ENCODE measurements around the gene BLACAT1. TPM values are rescaled to one million over a fixed set of nuclear protein-coding genes. Genes with fewer than 3 reads are reported as not detected.

The BLACAT1 gene
- total RNA-seq, 5 donors from 2014 or later (not counting 1 experiment from before 2014, with no cell fraction given), result 0.16 to 0.60 (median 0.30) TPM; not detected in 2

GRCh38 chr1:205449254-205449749, 6.5 kb downstream of the BLACAT1 start:
- Mint-ChIP-seq H3K27ac (no peak overlapping the region), H3K4me3 (no peak overlapping the region), H3K4me1 (peaks cover 0 to 2% (median 1%) of the 10 kb centered on the region in 3 donors), H3K27me3 (peaks cover 34 to 42% of the 10 kb centered on the region in 2 donors), H3K36me3 (no peaks in the 10 kb centered on the region), H3K9me3 (no peaks in the 10 kb centered on the region)
- Histone ChIP-seq H3K36me3 (ENCODE audit: control insufficient read depth in 2 of 2, extremely low read depth in 1 of 2, insufficient read depth in 1 of 2, low read length in 1 of 2) (no peaks in the 10 kb centered on the region), H3K4me1 (ENCODE audit: control insufficient read depth in 1 of 2, extremely low read depth in 1 of 2, insufficient read depth in 2 of 2, low read length in 2 of 2) (peaks cover 0 to 6% of the 10 kb centered on the region in 2 experiments), H3K9me3 (no peaks in the 10 kb centered on the region), H3K4me3 (ENCODE audit: control insufficient read depth in 1 of 2, extremely low read depth in 1 of 2, low read length in 1 of 2) (no peak overlapping the region), H3K27ac (ENCODE audit: low read length) (no peak overlapping the region), H3K27me3 (replicated peaks in 1 of 2; ENCODE audit: control insufficient read depth in 2 of 2, extremely low read depth in 1 of 2, insufficient read depth in 2 of 2, low read length in 1 of 2) (peaks cover 5 to 48% of the 10 kb centered on the region in 2 experiments)
- DNase-seq, result no peak
- POLR2A ChIA-PET, result no interaction called here
- no peak for ATAC-seq (replicated peaks in 1 of 4)
- 79% methylated on average over 4 of the region's 4 CpGs for WGBS (ENCODE audit: insufficient coverage)
- CTCF ChIA-PET, result no interaction called here

- no peak overlapping the region for H3K4me3 ChIP-seq (ENCODE audit: control insufficient read depth in 1 of 2, extremely low read depth in 1 of 2, low read length in 1 of 2)
- Mint-ChIP-seq H3K36me3 (no peaks in the 10 kb centered on the region), H3K27me3 (peaks cover 29 to 36% of the 10 kb centered on the region in 2 donors), H3K4me1 (peaks cover 0 to 2% (median 1%) of the 10 kb centered on the region in 3 donors), H3K4me3 (no peak overlapping the region), H3K9me3 (no peaks in the 10 kb centered on the region), H3K27ac (no peak overlapping the region)
- CTCF ChIA-PET, result interaction anchor here in 1 of 2 donors (0.6 kb wide), 1 partner anchor 31 kb away, joined by 4 read pairs; no protein-coding TSS in a partner anchor
- WGBS (ENCODE audit: insufficient coverage), result 100% methylated on average over 4 of the region's 6 CpGs
- H3K9me3 ChIP-seq, result no peaks in the 10 kb centered on the region
- no peak overlapping the region for H3K27ac ChIP-seq (ENCODE audit: low read length)
- ATAC-seq (replicated peaks in 1 of 4) (no peak), DNase-seq (no peak)
- H3K4me1 ChIP-seq (ENCODE audit: control insufficient read depth in 1 of 2, extremely low read depth in 1 of 2, insufficient read depth in 2 of 2, low read length in 2 of 2), result peaks cover 0 to 6% of the 10 kb centered on the region in 2 experiments
- no peaks in the 10 kb centered on the region for H3K36me3 ChIP-seq (ENCODE audit: control insufficient read depth in 2 of 2, extremely low read depth in 1 of 2, insufficient read depth in 1 of 2, low read length in 1 of 2)
- POLR2A ChIA-PET, result interaction anchor here in 1 of 2 donors (0.5 kb wide), 1 partner anchor 12 kb away, joined by 8 read pairs; no protein-coding TSS in a partner anchor
- peaks cover 3 to 42% of the 10 kb centered on the region in 2 experiments for H3K27me3 ChIP-seq (replicated peaks in 1 of 2; ENCODE audit: control insufficient read depth in 2 of 2, extremely low read depth in 1 of 2, insufficient read depth in 2 of 2, low read length in 1 of 2)
Observed at GRCh38 chr1:205448540-205449253, 7.1 kb downstream of the BLACAT1 start.

DNA sequence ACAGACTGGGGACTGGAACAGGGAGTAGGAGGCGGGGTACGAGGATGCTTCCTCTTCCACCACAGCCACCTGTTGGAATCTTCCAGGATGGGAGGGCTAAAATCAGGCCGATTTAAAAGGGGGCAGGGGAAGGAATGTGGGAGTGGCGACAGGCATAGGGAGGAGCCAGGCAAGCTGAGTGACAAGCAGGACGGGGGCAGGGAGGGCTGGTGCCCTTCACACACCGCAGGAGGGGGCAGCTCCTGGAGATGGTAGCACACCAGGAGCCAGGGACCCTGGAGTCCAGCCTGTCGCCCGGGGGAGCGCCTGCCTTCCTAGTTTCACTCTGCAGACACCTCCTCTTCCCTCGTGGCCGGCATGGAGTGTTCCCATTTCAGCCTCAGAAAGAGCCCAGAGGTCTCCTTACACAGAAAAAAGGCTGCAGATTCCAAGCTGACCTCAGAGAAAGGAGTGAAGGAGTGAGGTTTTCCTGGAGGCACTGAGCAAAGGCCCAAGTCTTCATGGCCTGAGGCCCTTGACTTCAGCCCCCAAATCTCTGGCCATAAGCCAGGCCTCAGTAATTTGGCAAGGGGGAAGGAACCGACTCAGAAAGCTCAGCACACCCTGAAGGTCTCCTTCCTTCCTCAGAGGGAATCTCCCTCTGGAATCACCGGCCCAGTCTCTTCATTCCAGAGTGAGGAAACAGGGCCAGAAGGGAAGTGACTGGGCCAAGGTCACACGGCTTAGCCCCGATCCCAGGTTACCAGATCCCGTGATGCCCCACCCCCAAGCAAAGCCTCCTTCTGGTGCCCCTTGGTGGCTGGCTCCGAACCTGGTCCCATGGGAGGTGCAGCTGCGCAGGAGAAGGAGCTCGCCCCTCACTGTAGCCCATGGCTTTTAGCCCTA, 8.1 kb downstream of the BLACAT1 start:
- Histone ChIP-seq H3K27ac (ENCODE audit: low read length) (no peak overlapping the region), H3K36me3 (ENCODE audit: control insufficient read depth in 2 of 2, extremely low read depth in 1 of 2, insufficient read depth in 1 of 2, low read length in 1 of 2) (no peaks in the 10 kb centered on the region), H3K4me1 (ENCODE audit: control insufficient read depth in 1 of 2, extremely low read depth in 1 of 2, insufficient read depth in 2 of 2, low read length in 2 of 2) (peaks cover 0 to 6% of the 10 kb centered on the region in 2 experiments), H3K9me3 (no peaks in the 10 kb centered on the region), H3K27me3 (replicated peaks in 1 of 2; ENCODE audit: control insufficient read depth in 2 of 2, extremely low read depth in 1 of 2, insufficient read depth in 2 of 2, low read length in 1 of 2) (peaks cover 3 to 32% of the 10 kb centered on the region in 2 experiments), H3K4me3 (ENCODE audit: control insufficient read depth in 1 of 2, extremely low read depth in 1 of 2, low read length in 1 of 2) (no peak overlapping the region)
- ATAC-seq (replicated peaks in 1 of 4) (no peak), DNase-seq (no peak)
- WGBS (ENCODE audit: insufficient coverage), result 91% methylated on average over 8 of the region's 19 CpGs
- Mint-ChIP-seq H3K9me3 (no peaks in the 10 kb centered on the region), H3K36me3 (no peaks in the 10 kb centered on the region), H3K4me1 (peaks cover 0 to 2% (median 1%) of the 10 kb centered on the region in 3 donors), H3K27me3 (peaks cover 20 to 26% of the 10 kb centered on the region in 2 donors), H3K4me3 (no peak overlapping the region), H3K27ac (no peak overlapping the region)
- CTCF ChIA-PET, result interaction anchor here in 1 of 2 donors (0.6 to 1.0 kb wide), 2 partner anchors 18 to 32 kb away, joined by 3 to 4 read pairs; no protein-coding TSS in a partner anchor
- POLR2A ChIA-PET, result interaction anchor here (0.5 to 0.6 kb wide), 2 partner anchors 13 kb away, joined by 3 to 8 read pairs; no protein-coding TSS in a partner anchor

- Histone ChIP-seq H3K36me3 (ENCODE audit: control insufficient read depth in 2 of 2, extremely low read depth in 1 of 2, insufficient read depth in 1 of 2, low read length in 1 of 2) (no peaks in the 10 kb centered on the region), H3K9me3 (no peaks in the 10 kb centered on the region), H3K27ac (ENCODE audit: low read length) (no peak overlapping the region), H3K4me3 (ENCODE audit: control insufficient read depth in 1 of 2, extremely low read depth in 1 of 2, low read length in 1 of 2) (no peak overlapping the region), H3K4me1 (ENCODE audit: control insufficient read depth in 1 of 2, extremely low read depth in 1 of 2, insufficient read depth in 2 of 2, low read length in 2 of 2) (peaks cover 0 to 9% of the 10 kb centered on the region in 2 experiments), H3K27me3 (replicated peaks in 1 of 2; ENCODE audit: control insufficient read depth in 2 of 2, extremely low read depth in 1 of 2, insufficient read depth in 2 of 2, low read length in 1 of 2) (peaks cover 0 to 26% of the 10 kb centered on the region in 2 experiments)
- WGBS (ENCODE audit: insufficient coverage), result 82% methylated on average over 7 of the region's 9 CpGs
- H3K36me3 Mint-ChIP-seq, result no peaks in the 10 kb centered on the region
- no peak overlapping the region for H3K4me3 Mint-ChIP-seq
- ChIA-PET CTCF (interaction anchor here in 1 of 2 donors (1.0 kb wide), 1 partner anchor 17 kb away, joined by 3 read pairs; no protein-coding TSS in a partner anchor), POLR2A (no interaction called here)
- ATAC-seq (replicated peaks in 1 of 4) (no peak), DNase-seq (no peak)
- peaks cover 15 to 18% of the 10 kb centered on the region in 2 donors for H3K27me3 Mint-ChIP-seq
- H3K27ac Mint-ChIP-seq, result no peak overlapping the region
- peaks cover 2 to 5% (median 3%) of the 10 kb centered on the region in 3 donors for H3K4me1 Mint-ChIP-seq
- no peaks in the 10 kb centered on the region for H3K9me3 Mint-ChIP-seq
Observed at GRCh38 chr1:205446828-205447227, 9.0 kb downstream of the BLACAT1 start.

DNA sequence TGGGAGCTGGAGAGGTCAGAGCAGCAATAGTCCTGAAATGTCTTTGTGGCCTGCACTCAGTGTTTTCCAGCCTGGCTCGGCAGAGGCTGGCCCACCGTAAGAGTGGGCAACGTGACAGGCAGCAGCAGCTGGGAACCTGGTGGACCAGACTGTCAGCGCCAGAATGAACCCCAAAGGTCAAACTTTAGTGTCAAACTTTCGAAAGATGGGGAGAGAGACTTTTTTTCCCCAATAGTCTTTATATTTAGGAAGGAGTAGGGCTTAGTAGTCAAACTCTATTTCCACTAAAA, 10.3 kb downstream of the BLACAT1 start:
- ATAC-seq (replicated peaks in 1 of 4), result no peak
- peaks cover 0 to 16% of the 10 kb centered on the region in 2 experiments for H3K27me3 ChIP-seq (replicated peaks in 1 of 2; ENCODE audit: control insufficient read depth in 2 of 2, extremely low read depth in 1 of 2, insufficient read depth in 2 of 2, low read length in 1 of 2)
- Mint-ChIP-seq H3K9me3 (no peaks in the 10 kb centered on the region), H3K4me3 (no peak overlapping the region), H3K4me1 (peaks cover 15 to 18% (median 16%) of the 10 kb centered on the region in 3 donors), H3K36me3 (no peaks in the 10 kb centered on the region), H3K27ac (no peak overlapping the region), H3K27me3 (peaks cover 3 to 6% of the 10 kb centered on the region in 2 donors)
- ChIA-PET CTCF (interaction anchor here in 1 of 2 donors (0.6 kb wide), 1 partner anchor 48 kb away, joined by 3 read pairs; no protein-coding TSS in a partner anchor), POLR2A (no interaction called here)
- H3K4me3 ChIP-seq (ENCODE audit: control insufficient read depth in 1 of 2, extremely low read depth in 1 of 2, low read length in 1 of 2), result no peak overlapping the region
- no peak overlapping the region for H3K27ac ChIP-seq (ENCODE audit: low read length)
- H3K36me3 ChIP-seq (ENCODE audit: control insufficient read depth in 2 of 2, extremely low read depth in 1 of 2, insufficient read depth in 1 of 2, low read length in 1 of 2), result no peaks in the 10 kb centered on the region
- H3K4me1 ChIP-seq (ENCODE audit: control insufficient read depth in 1 of 2, extremely low read depth in 1 of 2, insufficient read depth in 2 of 2, low read length in 2 of 2), result peaks cover 4 to 22% of the 10 kb centered on the region in 2 experiments
- no peaks in the 10 kb centered on the region for H3K9me3 ChIP-seq
- 88% methylated on average over 3 of the region's 5 CpGs for WGBS (ENCODE audit: insufficient coverage)
- no peak for DNase-seq

Measured in T-cell (primary cell).